ENCODE measurements around the gene RALY.

- no peak for TF ChIP-seq CTCF (IDR thresholded peaks at IDR 0.05; ENCODE audit: poor library complexity)
- TF ChIP-seq EZH2 (IDR thresholded peaks at IDR 0.05; ENCODE audit: borderline replicate concordance) = no peak
- no peak for TF ChIP-seq EZH2phosphoT487 (IDR thresholded peaks at IDR 0.05; ENCODE audit: low read depth, severe bottlenecking, unreplicated experiment)
Measured at GRCh38 chr20:33993576-33994221, at the start of gene RALY.

Data from hepatocyte (in vitro differentiated cells).